IPS-18c (cell line): ENCODE data around the gene CDHR5.

Source experiments
- H3K4me3 ChIP-seq: 2 replicates; pipeline ENCODE4 v1.7.0; 2013; ENCODE audit warnings: low read depth, mild to moderate bottlenecking, low read length, moderate library complexity; ENCODE audit not compliant: insufficient read depth
- H3K9me3 ChIP-seq: one replicate; pipeline ENCODE4 v1.6.1; 2013; ENCODE audit warnings: mild to moderate bottlenecking, low read length, moderate library complexity; ENCODE audit not compliant: control insufficient read depth, insufficient read depth

Gene CDHR5

GRCh38 chr11:606245-606644 is 18.5 kb downstream of the CDHR5 start:
- H3K9me3 ChIP-seq, result no peaks in the 10 kb centered on the region
- no peak overlapping the region for H3K4me3 ChIP-seq

GRCh38 chr11:605286-606129 is 19.2 kb downstream of the CDHR5 start:
- H3K4me3 ChIP-seq, result no peak overlapping the region
- no peaks in the 10 kb centered on the region for H3K9me3 ChIP-seq

GRCh38 chr11:603154-603553 is 21.6 kb downstream of the CDHR5 start:
- H3K4me3 ChIP-seq, result no peak overlapping the region

GRCh38 chr11:601573-602245 is 23.0 kb downstream of the CDHR5 start:
- H3K4me3 ChIP-seq, result no peak overlapping the region
- H3K9me3 ChIP-seq, result no peaks in the 10 kb centered on the region

More at GRCh38 chr11:603154-603553, 21.6 kb downstream of the CDHR5 start:
- no peaks in the 10 kb centered on the region for H3K9me3 ChIP-seq

- Histone ChIP-seq H3K4me3 (no peak overlapping the region), H3K9me3 (no peaks in the 10 kb centered on the region)
Measured at GRCh38 chr11:598005-598680, 26.6 kb downstream of the CDHR5 start.

- no peaks in the 10 kb centered on the region for H3K9me3 ChIP-seq
- no peak overlapping the region for H3K4me3 ChIP-seq
Measured at GRCh38 chr11:597166-597725, 27.5 kb downstream of the CDHR5 start.

GRCh38 chr11:596374-596773 is 28.4 kb downstream of the CDHR5 start:
- no peaks in the 10 kb centered on the region for H3K9me3 ChIP-seq
- H3K4me3 ChIP-seq, result no peak overlapping the region

GRCh38 chr11:595400-595799 is 29.4 kb downstream of the CDHR5 start:
- Histone ChIP-seq H3K9me3 (no peaks in the 10 kb centered on the region), H3K4me3 (no peak overlapping the region)

GRCh38 chr11:593347-593746 is 31.4 kb downstream of the CDHR5 start:
- H3K4me3 ChIP-seq, result no peak overlapping the region
- H3K9me3 ChIP-seq, result no peaks in the 10 kb centered on the region

- no peak overlapping the region for H3K4me3 ChIP-seq
- no peaks in the 10 kb centered on the region for H3K9me3 ChIP-seq
Measured at GRCh38 chr11:592918-593317, 31.8 kb downstream of the CDHR5 start.

- H3K4me3 ChIP-seq, result no peak overlapping the region
- H3K9me3 ChIP-seq, result no peaks in the 10 kb centered on the region
Measured at GRCh38 chr11:592501-592900, 32.3 kb downstream of the CDHR5 start.

GRCh38 chr11:590997-591396 is 33.8 kb downstream of the CDHR5 start:
- H3K9me3 ChIP-seq, result no peaks in the 10 kb centered on the region
- no peak overlapping the region for H3K4me3 ChIP-seq

GRCh38 chr11:589798-590197 is 35.0 kb downstream of the CDHR5 start:
- H3K9me3 ChIP-seq, result no peaks in the 10 kb centered on the region

GRCh38 chr11:587978-588380 is 36.8 kb downstream of the CDHR5 start:
- Histone ChIP-seq H3K9me3 (no peaks in the 10 kb centered on the region), H3K4me3 (no peak overlapping the region)

More at GRCh38 chr11:589798-590197, 35.0 kb downstream of the CDHR5 start:
- no peak overlapping the region for H3K4me3 ChIP-seq

- H3K4me3 ChIP-seq, result no peak overlapping the region
- H3K9me3 ChIP-seq, result no peaks in the 10 kb centered on the region
Measured at GRCh38 chr11:587546-587945, 37.2 kb downstream of the CDHR5 start.

GRCh38 chr11:586376-587316 is 38.1 kb downstream of the CDHR5 start:
- Histone ChIP-seq H3K4me3 (no peak overlapping the region), H3K9me3 (no peaks in the 10 kb centered on the region)

GRCh38 chr11:584287-584686 is 40.5 kb downstream of the CDHR5 start:
- H3K9me3 ChIP-seq, result no peaks in the 10 kb centered on the region
- H3K4me3 ChIP-seq, result no peak overlapping the region
